GM18858 (cell line): ENCODE measurements around the gene TRIP6.
A peak's percentile ranks its signal among the peaks of the same experiment; 100 is the strongest.
"Not testable (repeated sequence)": the region's sequence is repeated elsewhere in the genome, so short reads cannot be mapped to it uniquely, and the experiment has no call there.

ENCODE experiments used
- ATAC-seq: cut with Tn5 transposase; IDR thresholded peaks from one replicate; pipeline ENCODE4 v1.9.1; 2021; ENCODE audit not compliant: unreplicated experiment

TRIP6 gene

DNA sequence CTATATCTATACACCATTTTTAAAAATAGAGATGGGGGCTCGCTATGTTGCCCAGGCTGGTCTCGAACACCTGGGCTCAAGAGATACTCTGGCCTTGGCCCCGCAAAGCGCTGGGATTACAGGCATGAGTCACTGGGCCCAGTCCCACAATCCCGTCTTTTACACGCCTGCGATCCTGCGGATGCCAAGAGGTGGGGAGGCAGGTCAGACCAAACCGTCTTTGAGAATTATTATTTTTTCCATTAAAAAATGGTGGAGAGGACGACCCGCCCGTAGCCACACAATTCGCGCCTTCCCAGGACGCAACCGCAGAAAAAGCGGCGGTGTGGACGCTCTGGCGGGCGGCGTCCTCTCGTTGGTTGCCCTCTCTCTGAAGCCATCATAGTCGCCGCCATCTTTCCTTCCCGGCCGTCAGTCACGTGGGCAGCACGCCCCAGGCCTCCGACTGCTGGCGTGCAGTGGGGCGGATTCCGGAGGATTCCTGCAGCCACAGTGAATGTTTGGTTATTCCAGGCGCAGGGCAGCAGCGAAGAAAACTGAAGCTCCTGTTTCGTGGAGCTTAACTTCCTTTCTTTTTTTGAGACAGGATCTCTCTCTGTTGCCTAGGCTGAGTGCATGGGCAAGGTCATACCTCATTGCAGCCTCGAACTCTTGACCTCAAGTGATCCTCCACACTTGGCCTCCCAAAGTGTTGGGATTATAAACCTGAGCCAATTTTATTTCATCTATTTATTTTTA, 29.9 kb upstream of the TRIP6 start:
- ATAC-seq = no peak

GRCh38 chr7:100839361-100839760, 27.8 kb upstream of the TRIP6 start:
- no peak for ATAC-seq

GRCh38 chr7:100840470-100841100, 26.6 kb upstream of the TRIP6 start:
- ATAC-seq = no peak

GRCh38 chr7:100847360-100847759, 19.8 kb upstream of the TRIP6 start:
- ATAC-seq = no peak

- ATAC-seq = peak; percentile 61
Observed at GRCh38 chr7:100852048-100852872, 14.9 kb upstream of the TRIP6 start, which contains the start of gene SLC12A9. Gene SLC12A9 (plus strand): TSS chr7:100852713. CDS start chr7:100854198, 1,485 bp downstream.

GRCh38 chr7:100854146-100854895, 12.9 kb upstream of the TRIP6 start:
- no peak for ATAC-seq

GRCh38 chr7:100854899-100855298, 12.3 kb upstream of the TRIP6 start:
- ATAC-seq = not testable (repeated sequence)

DNA sequence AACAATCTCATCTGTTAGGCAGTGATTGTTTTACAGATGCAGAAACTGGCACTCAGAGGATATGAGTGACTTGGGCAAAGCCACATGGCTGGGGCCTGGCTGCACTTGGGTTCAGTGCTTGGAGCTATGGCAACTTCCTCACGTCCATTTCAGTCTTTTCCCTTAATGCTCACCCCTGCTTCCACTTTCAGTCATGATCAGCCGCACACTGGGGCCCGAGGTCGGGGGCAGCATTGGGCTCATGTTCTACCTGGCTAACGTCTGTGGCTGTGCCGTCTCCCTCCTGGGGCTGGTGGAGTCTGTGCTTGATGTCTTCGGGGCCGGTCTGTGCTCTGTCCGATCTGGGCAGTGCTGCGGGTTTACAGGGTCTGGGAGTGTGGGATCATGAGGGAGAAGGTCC, 11.7 kb upstream of the TRIP6 start:
- ATAC-seq = no peak

DNA sequence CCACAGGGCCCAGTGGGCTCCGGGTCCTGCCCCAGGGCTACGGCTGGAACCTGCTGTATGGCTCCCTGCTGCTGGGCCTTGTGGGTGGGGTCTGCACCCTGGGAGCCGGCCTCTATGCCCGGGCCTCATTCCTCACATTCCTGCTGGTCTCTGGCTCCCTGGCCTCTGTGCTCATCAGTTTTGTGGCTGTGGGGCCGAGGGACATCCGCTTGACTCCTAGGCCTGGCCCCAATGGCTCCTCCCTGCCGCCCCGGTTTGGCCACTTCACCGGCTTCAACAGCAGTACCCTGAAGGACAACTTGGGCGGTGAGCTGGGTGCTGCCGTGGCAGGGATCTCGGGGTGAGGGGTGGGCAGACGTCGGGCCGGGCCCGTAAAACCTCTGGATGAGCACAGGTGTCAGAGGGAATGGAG, 10.3 kb upstream of the TRIP6 start:
- no peak for ATAC-seq

- no peak for ATAC-seq
Observed at GRCh38 chr7:100859856-100860255, 7.3 kb upstream of the TRIP6 start.

- no peak for ATAC-seq
Observed at GRCh38 chr7:100860702-100861615, 6.2 kb upstream of the TRIP6 start.

DNA sequence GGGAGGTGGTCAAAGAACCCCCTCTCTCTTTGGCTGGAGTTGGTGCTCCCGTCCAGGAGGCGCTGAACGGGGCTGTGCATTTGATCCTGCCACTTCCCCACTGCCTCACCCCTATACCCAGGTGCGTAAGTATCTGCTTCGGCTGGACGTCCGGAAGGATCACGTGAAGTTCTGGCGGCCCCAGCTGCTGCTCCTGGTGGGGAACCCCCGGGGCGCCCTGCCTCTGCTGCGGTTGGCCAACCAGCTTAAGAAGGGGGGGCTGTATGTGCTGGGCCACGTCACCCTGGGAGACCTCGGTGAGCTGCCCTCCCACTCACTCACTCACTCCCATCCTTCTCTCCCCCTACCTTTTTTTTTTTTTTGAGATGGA, 5.6 kb upstream of the TRIP6 start:
- no peak for ATAC-seq

DNA sequence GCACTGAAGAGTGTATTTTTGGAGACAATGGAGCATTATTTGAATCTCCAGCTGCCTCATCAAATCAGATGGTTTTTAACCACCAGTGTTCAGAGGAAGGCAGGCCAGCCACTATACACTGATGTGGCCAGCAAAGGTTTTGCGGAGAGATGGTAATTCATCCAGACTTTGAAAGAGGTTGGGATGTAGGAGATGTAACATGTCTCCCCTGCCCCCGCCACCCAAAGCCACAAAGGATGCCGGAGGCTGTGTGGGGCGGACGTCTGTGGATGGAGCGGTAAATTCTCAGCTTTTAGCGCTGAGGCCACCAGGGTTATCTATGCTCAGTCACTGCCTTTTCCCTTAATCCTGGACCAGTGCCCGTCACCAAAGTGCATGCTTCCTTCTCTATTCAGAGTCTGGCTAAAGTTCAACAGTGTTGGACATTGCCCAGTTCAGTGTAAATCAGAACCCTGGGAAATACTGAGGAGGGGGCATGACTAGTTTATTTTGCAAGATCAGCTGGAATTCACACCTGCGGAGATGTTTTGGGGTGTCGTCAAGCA, 3.7 kb upstream of the TRIP6 start:
- ATAC-seq = no peak

DNA sequence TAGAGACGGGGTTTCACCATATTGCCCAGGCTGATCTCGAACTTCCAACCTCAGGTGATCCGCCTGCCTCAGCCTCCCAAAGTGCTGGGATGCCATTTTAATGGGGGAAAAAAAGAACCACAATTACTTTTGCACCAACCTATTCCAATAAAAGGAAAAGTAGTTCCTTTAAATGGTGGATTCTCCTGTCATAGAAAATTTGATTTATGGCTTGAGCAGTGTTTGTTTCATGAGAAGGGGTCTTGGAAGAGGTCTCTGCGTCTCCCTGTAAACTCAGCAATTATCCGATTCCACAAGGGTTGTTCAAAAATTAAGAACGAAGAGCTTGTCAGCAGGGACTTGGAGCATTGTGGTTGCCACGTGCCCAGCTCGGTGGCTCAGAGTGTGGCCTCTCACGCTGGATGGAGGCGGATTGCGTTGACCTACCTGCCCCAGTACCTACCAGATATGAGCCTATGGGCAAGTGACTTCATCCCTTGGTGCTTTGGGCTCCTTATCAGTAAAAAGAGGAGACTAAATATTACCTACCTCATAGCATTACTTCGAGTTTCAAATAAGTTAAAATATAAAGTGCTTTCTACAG, 2.8 kb upstream of the TRIP6 start:
- no peak for ATAC-seq

- ATAC-seq = no peak
Observed at GRCh38 chr7:100865372-100865911, 1.7 kb upstream of the TRIP6 start.

GRCh38 chr7:100865938-100866728, 1.1 kb upstream of the TRIP6 start:
- ATAC-seq = no peak

DNA sequence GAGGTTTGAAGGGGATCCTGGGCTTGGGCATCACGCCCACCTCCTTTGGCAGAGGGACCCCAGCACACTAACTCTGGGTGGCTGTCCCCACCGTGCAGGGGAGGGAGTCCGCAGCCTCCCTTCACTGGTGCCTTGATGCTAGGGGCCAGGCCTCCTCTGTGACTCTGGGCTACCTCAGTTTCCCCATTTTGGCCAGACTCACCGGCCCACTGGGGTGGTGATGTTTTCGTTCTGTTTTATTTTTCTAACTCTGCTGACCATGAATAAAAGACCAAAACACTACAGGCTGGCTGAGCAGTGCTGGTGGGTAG, 503 bp upstream of the TRIP6 start:
- ATAC-seq = no peak

GRCh38 chr7:100867776-100868485, 744 bp downstream of the TRIP6 start:
- ATAC-seq = no peak
